Fibroblast of villous mesenchyme (primary cell): ENCODE results near the gene ADRA2C. TPM values are rescaled to one million over a fixed set of nuclear protein-coding genes. Genes with fewer than 3 reads are reported as not detected.
"Not testable (repeated sequence)": the region's sequence is repeated elsewhere in the genome, so short reads cannot be mapped to it uniquely, and the experiment has no call there.

Experiments used
- DNase-seq: peaks from one replicate; pipeline ENCODE4 v3.0.0-alpha.2; 2010; ENCODE audit warnings: low read depth
- H3K4me3 ChIP-seq: 2 replicates; pipeline ENCODE4 v1.5.1; 2011; ENCODE audit warnings: low read depth, mild to moderate bottlenecking, low read length
- CTCF ChIP-seq: IDR thresholded peaks from 2 replicates; pipeline ENCODE4 v1.5.1; 2012; ENCODE audit warnings: low read depth, mild to moderate bottlenecking, low read length; ENCODE audit not compliant: insufficient read depth
- total RNA-seq: library from RNA; depleted of rRNA; stranded (reverse); fragments of >200 nt; gene quantifications from 2 replicates; pipeline ENCODE4 v1.2.3, GENCODE V29; 2012

ADRA2C gene
- total RNA-seq, 1 donor = 2.2 TPM

- TF ChIP-seq CTCF = no peak
- no peak overlapping the region for H3K4me3 ChIP-seq
- DNase-seq = no peak
Observed at GRCh38 chr4:3810111-3810680, 44.0 kb downstream of the ADRA2C start.

- no peak for TF ChIP-seq CTCF
Observed at GRCh38 chr4:3810796-3811485, 44.8 kb downstream of the ADRA2C start.

GRCh38 chr4:3811621-3812020 lies 45.4 kb downstream of the ADRA2C start:
- no peak for DNase-seq
- H3K4me3 ChIP-seq = no peak overlapping the region
- no peak for TF ChIP-seq CTCF

More at GRCh38 chr4:3810796-3811485, 44.8 kb downstream of the ADRA2C start:
- DNase-seq = no peak
- no peak overlapping the region for H3K4me3 ChIP-seq

- no peak for TF ChIP-seq CTCF
- no peak overlapping the region for H3K4me3 ChIP-seq
- no peak for DNase-seq
Observed at GRCh38 chr4:3812211-3812934, 46.2 kb downstream of the ADRA2C start.

- no peak for TF ChIP-seq CTCF
- H3K4me3 ChIP-seq = no peak overlapping the region
- no peak for DNase-seq
Observed at GRCh38 chr4:3813151-3814052, 47.2 kb downstream of the ADRA2C start.

GRCh38 chr4:3814053-3814570 lies 47.9 kb downstream of the ADRA2C start:
- no peak for TF ChIP-seq CTCF

GRCh38 chr4:3814838-3815237 lies 48.7 kb downstream of the ADRA2C start:
- H3K4me3 ChIP-seq = not testable (repeated sequence)

More at GRCh38 chr4:3814053-3814570, 47.9 kb downstream of the ADRA2C start:
- DNase-seq = no peak
- H3K4me3 ChIP-seq = no peak overlapping the region

More at GRCh38 chr4:3814838-3815237, 48.7 kb downstream of the ADRA2C start:
- not testable (repeated sequence) for DNase-seq
